Motor neuron (in vitro differentiated cells): ENCODE measurements around the gene PIGO. TPM values are rescaled to one million over a fixed set of nuclear protein-coding genes. Genes with fewer than 3 reads are reported as not detected.
A peak's percentile ranks its signal among the peaks of the same experiment; 100 is the strongest.

Experiments
- ATAC-seq, 8 experiments: fragments of 200-7000 bp; cut with Tn5 transposase; replicated peaks in 6 of 8; 2 replicates each; pipeline ENCODE4 v1.8.0; 2021; ENCODE audit warnings: mild to moderate bottlenecking in 8 of 8, moderate library complexity in 8 of 8
- H3K27ac ChIP-seq, 2 donors: fragments of 250-450 bp; sonication (Bioruptor Pico); 2 replicates each; pipeline ENCODE4 v1.9.0; 2021; ENCODE audit warnings: antibody characterized with exemption in 2 of 2, mild to moderate bottlenecking in 2 of 2, moderate library complexity in 1 of 2
- H3K4me1 ChIP-seq, 2 donors: fragments of 250-450 bp; sonication (Bioruptor Pico); replicated peaks in 1 of 2; 2 replicates each; pipeline ENCODE4 v1.6.1; 2021; ENCODE audit warnings: antibody characterized with exemption in 2 of 2, mild to moderate bottlenecking in 2 of 2, moderate library complexity in 1 of 2
- H3K4me3 ChIP-seq, 5 donors: fragments of 250-450 bp; sonication (Bioruptor Pico); 2 replicates each; pipeline ENCODE4 v1.9.0; 2021; ENCODE audit warnings: antibody characterized with exemption in 5 of 5, mild to moderate bottlenecking in 5 of 5, moderate library complexity in 4 of 5
- WGBS, 10 experiments: fragments of 450-650 bp; shearing (Covaris generic); methylation state at CpG; one replicate each; pipeline ENCODE4 v1.0.0; 2022; 5-methylcytosine and 5-hydroxymethylcytosine counted together
- in situ Hi-C, 9 experiments: fragments of 400-800 bp; cut with MboI; loops; one replicate each; pipeline ENCODE4 v1.15.0; 2021; ENCODE audit warnings: low sequenced_read_pairs in 9 of 9, low pct_unique_long_range_greater_than_20kb in 2 of 9; ENCODE audit not compliant: unreplicated experiment in 9 of 9
- total RNA-seq, 8 experiments: library from RNA; unstranded; fragments of 300-600 nt; gene quantifications; 2 replicates each; pipeline versions ENCODE4 v1.2.3 to v1.2.4, GENCODE V29; 2022

PIGO gene
- total RNA-seq, 8 experiments from 2014 or later, result 7.8 to 27.0 (median 12.7) TPM

DNA sequence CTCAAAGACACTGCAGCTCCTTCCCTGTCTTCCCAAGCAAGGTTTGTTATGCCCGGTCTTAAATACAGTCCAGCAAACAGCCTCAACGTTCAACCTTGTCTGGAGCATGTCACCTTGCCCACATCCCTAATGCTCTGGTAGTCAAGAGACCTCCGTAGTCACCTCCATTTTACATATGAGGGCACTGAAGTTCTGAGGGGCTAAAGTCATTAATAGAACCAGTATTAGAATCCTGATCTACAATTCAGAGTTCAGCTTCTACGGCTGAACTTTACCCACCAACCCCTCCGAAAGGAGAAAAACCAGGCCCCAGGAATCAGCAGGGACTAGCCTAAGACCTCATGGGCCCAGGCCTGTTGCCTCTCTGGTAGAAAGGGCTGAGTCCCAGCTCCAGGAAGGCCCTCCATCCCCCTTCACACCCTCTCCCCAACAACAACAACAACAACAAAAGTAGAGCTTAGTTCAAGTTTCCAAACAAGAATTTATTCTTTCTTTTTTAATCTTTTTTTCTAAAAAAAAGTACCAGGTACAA, 7.3 kb upstream of the PIGO start:
- in situ Hi-C loops, result loop anchor here in 4 of 9 experiments (25.0 kb wide), 3 partner anchors 159 to 384 kb away; partner anchors contain the start of gene RUSC2 (in 3 of the 4)
- 0 to 100% (median 9%) methylated on average over 1 to 5 of the region's 5 CpGs; no CpG with 5 or more reads in 2 of the 10 experiments for WGBS, 10 experiments
- no peak for ATAC-seq
- Histone ChIP-seq H3K27ac (peak overlapping the region; percentile 80 to 83), H3K4me1 (peaks cover 17 to 18% of the 10 kb centered on the region in 2 donors), H3K4me3 (peak overlapping the region; percentile 41 to 87 (median 75))

DNA sequence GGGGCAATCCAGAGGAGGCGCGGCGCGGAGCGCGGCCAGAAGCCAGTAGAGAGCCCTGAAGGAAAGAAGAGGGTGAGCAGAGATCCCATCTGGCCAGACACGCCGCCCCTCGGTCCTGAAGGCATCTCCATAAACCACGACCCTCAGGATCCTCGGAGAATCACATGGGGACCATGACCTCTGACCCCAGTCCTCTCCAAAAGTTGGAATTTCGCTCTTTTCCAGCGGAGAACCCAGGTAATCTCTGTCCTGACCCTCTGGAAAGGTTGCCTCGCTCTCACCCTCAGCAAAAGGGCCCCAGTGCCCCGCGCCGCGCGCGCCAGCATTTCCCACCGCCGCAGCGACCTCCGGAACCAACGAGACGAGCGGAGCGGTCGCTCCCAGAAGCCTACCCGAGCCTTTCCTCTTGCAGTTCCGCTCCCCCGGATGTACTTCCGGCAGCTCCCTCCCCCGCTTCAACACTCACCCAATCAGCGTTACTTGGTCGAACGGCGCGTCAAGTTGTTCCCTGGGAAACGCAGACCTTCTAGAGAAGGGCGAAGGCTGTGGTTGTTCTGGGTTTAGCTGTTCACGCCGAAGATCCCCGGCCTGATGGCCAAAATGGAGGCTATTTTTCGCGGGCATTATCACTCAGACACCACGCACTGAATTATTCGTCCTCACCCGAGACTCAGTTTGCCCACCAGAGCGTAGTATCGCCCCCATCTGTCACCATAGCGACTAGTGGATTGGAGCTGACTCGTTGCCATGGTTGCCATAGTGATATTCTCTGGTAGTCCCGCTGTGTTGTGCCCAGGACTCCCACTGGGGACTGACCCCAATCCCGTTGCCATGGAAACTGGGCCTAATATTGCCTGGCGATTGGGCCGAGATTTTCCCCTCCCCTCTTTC, 6.6 kb upstream of the PIGO start, which contains the start of gene STOML2:
TSS of gene STOML2 (minus strand) at position 363 of the 891 bp plus-strand sequence. CDS start at position 326, 37 bp downstream.
- in situ Hi-C loops, result loop anchor here in 4 of 9 experiments (25.0 kb wide), 3 partner anchors 159 to 384 kb away; partner anchors contain the start of gene RUSC2 (in 3 of the 4)
- ATAC-seq, result peak; percentile 94 to 98 (median 96)
- Histone ChIP-seq H3K27ac (peak within 1 kb of the TSS; percentile 80 to 83), H3K4me1 (peaks cover 17 to 18% of the 10 kb centered on the region in 2 donors), H3K4me3 (peak within 1 kb of the TSS; percentile 41 to 87 (median 75))
- WGBS, 10 experiments, result 0 to 1% (median 0%) methylated on average over 1 to 32 of the region's 57 CpGs; no CpG with 5 or more reads in 4 of the 10 experiments

DNA sequence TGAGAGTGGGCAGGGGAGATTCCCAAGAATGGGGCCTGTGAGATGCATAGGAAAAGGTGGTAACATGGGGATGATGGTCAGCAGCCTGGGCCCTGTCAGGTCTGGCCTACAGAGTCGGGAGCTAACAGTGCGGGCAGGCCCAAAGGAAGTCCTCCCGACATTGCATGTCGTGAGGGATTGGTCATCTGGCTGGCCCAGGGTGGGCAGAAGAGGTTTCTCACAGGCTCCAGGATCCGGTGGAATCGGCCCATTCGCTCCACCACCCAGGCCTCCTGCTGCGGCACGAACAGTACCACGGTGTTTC, 6.0 kb upstream of the PIGO start:
- H3K4me1 ChIP-seq, result peaks cover 17 to 18% of the 10 kb centered on the region in 2 donors
- ATAC-seq, result peak in 2 of 8 experiments; percentile 29 to 45
- peak overlapping the region; percentile 80 to 83 for H3K27ac ChIP-seq
- in situ Hi-C loops, result loop anchor here in 4 of 9 experiments (25.0 kb wide), 3 partner anchors 160 to 385 kb away; partner anchors contain the start of gene RUSC2 (in 3 of the 4)
- H3K4me3 ChIP-seq, result peak overlapping the region; percentile 41 to 87 (median 75)
- 0 to 18% (median 3%) methylated on average over 1 to 10 of the region's 10 CpGs; no CpG with 5 or more reads in 5 of the 10 experiments for WGBS, 10 experiments

DNA sequence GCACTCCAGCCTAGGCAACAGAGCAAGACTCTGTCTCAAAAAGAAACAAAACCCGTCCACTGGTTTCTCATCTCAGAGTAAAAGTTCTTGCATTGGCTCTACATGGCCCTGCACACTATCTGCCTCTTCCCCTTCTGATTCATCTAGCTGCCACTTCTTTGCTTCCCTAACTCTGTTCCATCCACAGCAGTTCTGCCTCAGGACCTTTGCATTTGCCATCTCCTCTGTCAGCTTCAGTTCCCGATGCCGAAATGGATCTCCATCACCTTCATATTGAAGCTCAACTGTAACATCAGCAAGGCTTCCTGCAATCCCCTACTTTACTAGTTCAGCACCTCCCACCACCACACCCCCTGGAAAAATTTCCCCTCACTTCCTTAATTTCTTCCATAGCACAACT, 1.2 kb upstream of the PIGO start:
- 83 to 96% (median 92%) methylated on average over 2 to 3 of the region's 3 CpGs; no CpG with 5 or more reads in 2 of the 10 experiments for WGBS, 10 experiments
- H3K27ac ChIP-seq, result no peak overlapping the region
- peaks cover 10 to 12% of the 10 kb centered on the region in 2 donors for H3K4me1 ChIP-seq
- in situ Hi-C loops, result no loop called here
- no peak for ATAC-seq
- no peak overlapping the region for H3K4me3 ChIP-seq

DNA sequence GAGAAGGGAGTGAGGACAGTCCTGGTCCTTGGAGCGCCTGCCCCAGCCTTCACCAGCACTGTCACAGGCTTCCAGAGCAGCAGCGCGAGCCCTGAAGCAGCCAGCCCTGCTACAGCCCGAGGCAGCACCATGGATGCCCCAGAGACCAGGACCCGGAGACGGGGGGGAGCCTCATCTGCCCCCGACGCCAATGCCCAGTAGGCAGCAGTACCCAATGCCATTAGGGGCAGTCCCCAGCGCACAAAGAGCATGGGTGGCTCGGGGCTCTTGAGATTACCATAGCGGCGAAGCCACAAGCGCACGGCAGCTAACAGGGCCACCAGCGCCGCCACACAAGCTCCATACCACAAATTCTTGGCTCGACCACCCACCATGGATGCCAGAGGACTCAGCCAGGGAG, 4.9 kb downstream of the PIGO start:
- in situ Hi-C loops, result no loop called here

DNA sequence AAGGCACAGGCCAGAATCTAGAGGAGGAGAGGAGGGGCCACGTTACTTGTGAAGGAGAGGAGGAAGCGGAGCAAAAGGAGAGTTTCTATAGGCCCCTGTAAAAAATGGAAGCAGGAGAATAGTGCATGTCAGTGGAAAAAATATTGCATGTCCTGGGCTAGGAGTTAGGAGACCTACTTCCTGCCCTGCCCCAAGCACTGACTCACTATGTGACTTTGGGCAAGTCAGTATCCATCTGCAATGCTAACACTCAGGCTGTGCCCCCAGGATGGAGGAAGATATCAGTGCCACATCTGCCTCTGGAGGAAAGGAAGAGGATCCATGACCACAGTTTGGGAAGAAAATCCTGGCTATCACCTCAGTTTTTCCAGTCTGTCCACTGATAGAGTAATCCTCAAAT, 7.0 kb downstream of the PIGO start:
- 67 to 92% (median 80%) methylated on average over 1 to 2 of the region's 2 CpGs; no CpG with 5 or more reads in 7 of the 10 experiments for WGBS, 10 experiments
- Histone ChIP-seq H3K4me1 (no peaks in the 10 kb centered on the region), H3K4me3 (no peak overlapping the region), H3K27ac (no peak overlapping the region)
- in situ Hi-C loops, result no loop called here
- peak in 2 of 8 experiments; percentile 81 to 88 for ATAC-seq

More for the DNA sequence above, 4.9 kb downstream of the PIGO start:
- Histone ChIP-seq H3K27ac (no peak overlapping the region), H3K4me3 (no peak overlapping the region), H3K4me1 (peaks cover 5 to 6% of the 10 kb centered on the region in 2 donors)
- WGBS, 10 experiments, result 40 to 100% (median 97%) methylated on average over 1 to 6 of the region's 17 CpGs; no CpG with 5 or more reads in 5 of the 10 experiments
- ATAC-seq, result no peak

DNA sequence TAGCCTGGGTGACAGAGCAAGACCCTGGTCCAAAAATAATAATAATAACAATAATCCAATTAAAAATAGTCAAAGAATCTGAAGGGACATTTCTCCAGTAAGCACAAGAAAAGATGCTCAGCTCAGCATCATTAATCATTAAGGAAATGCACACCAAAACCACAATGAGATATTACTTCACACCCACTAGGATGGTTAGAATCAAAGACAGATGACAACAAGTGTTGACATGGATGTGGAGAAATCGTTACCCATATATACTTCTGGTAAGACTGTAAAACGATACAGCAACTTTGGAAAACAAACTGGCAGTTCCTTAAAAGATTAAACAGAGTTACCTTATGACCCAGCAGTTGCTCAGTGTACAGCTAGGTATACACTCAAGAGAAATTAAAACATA, 11.3 kb downstream of the PIGO start:
- in situ Hi-C loops, result no loop called here
- no peak for ATAC-seq
- 0 to 100% (median 57%) methylated on average over 1 to 2 of the region's 2 CpGs; no CpG with 5 or more reads in 2 of the 10 experiments for WGBS, 10 experiments

DNA sequence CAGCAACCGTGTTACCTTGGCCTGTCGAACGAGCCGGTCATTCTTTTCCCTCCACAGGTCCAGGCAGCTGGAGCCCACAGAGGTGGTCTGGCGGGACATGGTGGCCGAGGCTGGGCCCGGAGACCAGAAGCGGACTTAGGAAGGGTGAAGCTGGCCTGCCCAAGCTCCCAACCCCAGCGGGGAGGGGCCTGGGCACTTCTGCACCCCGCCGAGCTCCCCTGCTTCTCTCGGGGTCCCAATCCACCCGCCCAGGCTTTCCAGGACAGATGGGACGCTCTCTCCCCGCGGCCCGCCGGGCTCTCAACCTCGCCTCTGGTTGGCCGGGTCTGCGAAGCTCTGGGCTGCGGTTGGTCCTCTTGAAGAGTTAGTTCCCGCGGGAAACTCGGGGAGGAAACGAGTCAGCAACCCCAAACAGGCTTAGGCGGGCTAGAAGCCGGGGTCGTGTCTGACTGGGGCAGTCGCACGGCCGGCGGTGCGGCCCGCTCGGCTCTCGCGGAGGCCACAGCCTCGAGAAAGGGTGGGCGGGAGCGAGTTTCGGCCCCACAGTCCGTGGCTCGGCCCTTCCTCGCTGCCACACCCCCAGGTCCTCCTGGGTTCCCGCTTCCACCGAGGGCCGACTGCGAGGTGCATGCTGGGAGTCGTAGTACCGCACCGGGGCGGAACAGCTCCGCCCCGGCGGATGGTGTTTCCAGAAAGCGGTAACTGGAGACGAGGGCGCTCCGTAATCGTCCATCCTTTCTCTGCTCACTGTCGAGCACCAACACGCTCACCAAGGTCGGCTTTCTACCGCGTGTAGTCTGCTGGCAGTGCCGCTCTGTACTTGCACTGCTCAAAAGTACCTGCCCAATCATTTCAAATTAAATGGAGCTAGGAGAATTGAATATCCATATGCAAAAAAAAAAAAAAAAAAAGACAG, 16.7 kb downstream of the PIGO start, which contains the start of gene FANCG:
TSS of gene FANCG (minus strand) at position 517 of the 916 bp plus-strand sequence. CDS start at position 99, 418 bp downstream.
- in situ Hi-C loops, result no loop called here
- Histone ChIP-seq H3K4me3 (peak within 1 kb of the TSS; percentile 60 to 94 (median 80)), H3K4me1 (peaks cover 7 to 8% of the 10 kb centered on the region in 2 donors), H3K27ac (peak within 1 kb of the TSS in 1 of 2 donors; percentile 37)
- WGBS, 10 experiments, result 0 to 1% (median 0%) methylated on average over 2 to 35 of the region's 67 CpGs; no CpG with 5 or more reads in 2 of the 10 experiments
- peak; percentile 92 to 95 (median 94) for ATAC-seq

More for the DNA sequence above, 11.3 kb downstream of the PIGO start:
- H3K27ac ChIP-seq, result no peak overlapping the region
- H3K4me3 ChIP-seq, result no peak overlapping the region
- H3K4me1 ChIP-seq, result no peaks in the 10 kb centered on the region

DNA sequence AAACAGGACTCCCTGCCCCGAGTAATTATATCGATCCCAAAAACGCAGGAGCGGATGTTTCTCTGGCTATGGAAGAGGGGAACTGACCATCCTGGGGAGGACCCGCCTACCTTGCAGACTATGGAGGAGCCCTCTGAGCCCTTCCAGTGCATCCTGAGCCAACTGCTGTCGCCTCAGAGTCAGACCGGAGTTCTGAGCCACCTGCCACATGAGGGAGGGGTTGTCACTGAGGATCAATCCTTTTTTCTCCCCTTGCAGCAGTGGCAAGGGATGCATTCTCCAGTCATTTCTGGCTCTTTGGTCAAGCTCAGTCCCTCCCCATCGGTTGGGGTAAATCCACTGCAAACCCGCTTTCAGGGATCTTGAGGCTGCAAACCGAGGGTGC, 17.4 kb downstream of the PIGO start:
- Histone ChIP-seq H3K27ac (peak overlapping the region in 1 of 2 donors; percentile 37), H3K4me1 (peaks cover 7 to 8% of the 10 kb centered on the region in 2 donors), H3K4me3 (peak overlapping the region; percentile 60 to 94 (median 80))
- ATAC-seq, result peak in 2 of 8 experiments; percentile 1 to 4
- in situ Hi-C loops, result no loop called here
- WGBS, 10 experiments, result 0 to 6% (median 0%) methylated on average over 1 to 7 of the region's 10 CpGs; no CpG with 5 or more reads in 4 of the 10 experiments

DNA sequence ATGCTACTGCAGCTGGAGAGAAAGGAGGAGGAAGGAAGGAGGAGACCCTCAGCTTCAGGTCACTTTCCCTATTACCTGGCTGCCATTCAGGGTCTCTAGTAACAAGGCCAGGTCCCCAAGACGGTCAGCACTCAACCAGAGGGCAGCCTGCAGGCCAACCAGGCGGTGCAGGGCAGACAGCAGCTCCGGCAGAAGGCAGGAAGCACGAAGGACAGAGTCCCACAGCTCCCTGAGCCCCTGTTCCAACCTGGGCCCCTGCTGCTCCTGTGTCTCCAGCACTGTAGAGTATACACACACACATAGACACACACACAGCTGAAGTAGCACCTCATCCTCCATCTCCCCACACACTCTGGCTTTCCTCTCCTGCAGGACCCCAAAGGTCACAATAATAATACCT, 18.3 kb downstream of the PIGO start:
- H3K4me3 ChIP-seq, result peak overlapping the region in 1 of 5 donors; percentile 80
- in situ Hi-C loops, result no loop called here
- H3K27ac ChIP-seq, result no peak overlapping the region
- peaks cover 9 to 10% of the 10 kb centered on the region in 2 donors for H3K4me1 ChIP-seq
- 17 to 90% (median 40%) methylated on average over 1 to 2 of the region's 4 CpGs; no CpG with 5 or more reads in 7 of the 10 experiments for WGBS, 10 experiments
- ATAC-seq, result no peak

DNA sequence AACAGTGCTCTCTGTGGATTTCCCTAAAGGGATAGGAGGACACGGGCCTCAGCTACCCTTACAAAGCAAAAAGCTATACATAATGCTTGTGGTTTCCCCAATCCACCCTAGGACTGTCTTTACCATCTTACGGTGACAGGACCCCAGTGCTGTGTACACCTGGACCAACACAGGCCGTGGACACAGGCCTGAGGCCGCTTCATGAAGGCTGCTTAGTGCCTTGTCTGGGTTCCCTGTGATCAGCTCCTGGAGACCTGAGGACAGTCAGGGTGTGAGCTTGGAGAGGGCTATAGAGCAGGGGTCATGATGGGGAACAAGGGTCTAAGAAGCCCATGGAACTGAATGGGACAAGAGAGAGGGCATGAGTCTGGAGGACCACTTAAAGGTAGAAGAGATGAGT, 19.5 kb downstream of the PIGO start:
- no peak for ATAC-seq
- Histone ChIP-seq H3K27ac (no peak overlapping the region), H3K4me1 (peaks cover 11 to 13% of the 10 kb centered on the region in 2 donors), H3K4me3 (no peak overlapping the region)
- in situ Hi-C loops, result no loop called here
- WGBS, 10 experiments, result 75 to 100% (median 88%) methylated on average over 1 to 4 of the region's 4 CpGs; no CpG with 5 or more reads in 4 of the 10 experiments

DNA sequence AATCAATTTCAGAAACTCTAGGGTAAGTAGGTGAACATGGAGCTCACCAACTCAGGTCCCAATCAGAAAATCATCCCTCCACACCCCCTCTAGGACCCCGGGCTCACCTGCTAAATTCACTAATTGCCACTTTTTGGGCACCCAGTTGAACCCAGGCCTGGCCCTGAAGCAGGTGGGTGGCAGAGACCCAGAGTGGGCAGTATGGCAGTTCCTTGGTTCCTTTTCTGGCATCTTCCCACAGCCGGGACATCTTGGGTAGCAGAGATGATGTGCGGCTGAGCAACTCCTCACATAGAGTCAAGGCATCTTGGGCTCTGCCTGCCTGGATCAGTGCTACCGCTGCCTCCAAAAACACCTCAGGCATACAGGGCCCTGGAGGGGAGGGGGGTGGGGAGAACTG, 21.0 kb downstream of the PIGO start:
- Histone ChIP-seq H3K27ac (no peak overlapping the region), H3K4me3 (no peak overlapping the region), H3K4me1 (peaks cover 17 to 18% of the 10 kb centered on the region in 2 donors)
- ATAC-seq, result no peak
- in situ Hi-C loops, result no loop called here
- WGBS, 10 experiments, result 100% methylated on average over 1 to 2 of the region's 4 CpGs; no CpG with 5 or more reads in 7 of the 10 experiments
